Measurements from ENCODE around the gene ANP32B.
"Not testable (repeated sequence)": the region's sequence is repeated elsewhere in the genome, so short reads cannot be mapped to it uniquely, and the experiment has no call there.

The ANP32B gene

GRCh38 chr9:97993000-97993399, 9.9 kb downstream of the ANP32B start:
- no peak for DNase-seq (ENCODE audit: low spot score)

GRCh38 chr9:97994703-97995102, 11.6 kb downstream of the ANP32B start:
- DNase-seq (ENCODE audit: low spot score), result no peak

- DNase-seq (ENCODE audit: low spot score), result not testable (repeated sequence)
These were observed 13.5 kb downstream of the ANP32B start for GRCh38 chr9:97996676-97997075.

- no peak for DNase-seq (ENCODE audit: low spot score)
These were observed 14.5 kb downstream of the ANP32B start for GRCh38 chr9:97997330-97998276.

- no peak for DNase-seq (ENCODE audit: low spot score)
These were observed 19.7 kb downstream of the ANP32B start for GRCh38 chr9:98002808-98003207.

- DNase-seq (ENCODE audit: low spot score), result no peak
These were observed 23.1 kb downstream of the ANP32B start for GRCh38 chr9:98006127-98006796.

GRCh38 chr9:98007251-98007928, 24.2 kb downstream of the ANP32B start:
- no peak for DNase-seq (ENCODE audit: low spot score)

- DNase-seq (ENCODE audit: low spot score), result no peak
These were observed 25.6 kb downstream of the ANP32B start for GRCh38 chr9:98008764-98009163.

- no peak for DNase-seq (ENCODE audit: low spot score)
These were observed 26.3 kb downstream of the ANP32B start for GRCh38 chr9:98009437-98009836.

GRCh38 chr9:98009936-98010335, 26.8 kb downstream of the ANP32B start:
- DNase-seq (ENCODE audit: low spot score), result no peak

- DNase-seq (ENCODE audit: low spot score), result no peak
These were observed 27.3 kb downstream of the ANP32B start for GRCh38 chr9:98010445-98010844.

GRCh38 chr9:98011122-98011521, 28.0 kb downstream of the ANP32B start:
- no peak for DNase-seq (ENCODE audit: low spot score)

GRCh38 chr9:98016137-98016680, 33.1 kb downstream of the ANP32B start:
- no peak for DNase-seq (ENCODE audit: low spot score)

- no peak for DNase-seq (ENCODE audit: low spot score)
These were observed 34.2 kb downstream of the ANP32B start for GRCh38 chr9:98017306-98017705.

GRCh38 chr9:98018347-98018746, 35.2 kb downstream of the ANP32B start:
- no peak for DNase-seq (ENCODE audit: low spot score)

- no peak for DNase-seq (ENCODE audit: low spot score)
These were observed 36.0 kb downstream of the ANP32B start for GRCh38 chr9:98019098-98019497.

GRCh38 chr9:98019869-98020268, 36.7 kb downstream of the ANP32B start:
- DNase-seq (ENCODE audit: low spot score), result not testable (repeated sequence)

GRCh38 chr9:98020476-98021145, 37.5 kb downstream of the ANP32B start:
- DNase-seq (ENCODE audit: low spot score), result no peak

GRCh38 chr9:98021306-98022040, 38.3 kb downstream of the ANP32B start:
- DNase-seq (ENCODE audit: low spot score), result no peak

GRCh38 chr9:98022447-98022846, 39.3 kb downstream of the ANP32B start:
- peak; percentile 30 for DNase-seq (ENCODE audit: low spot score)

GRCh38 chr9:98024702-98025101, 41.6 kb downstream of the ANP32B start:
- DNase-seq (ENCODE audit: low spot score), result no peak
